Measurements from ENCODE around the gene CSAG1.
"Not testable (repeated sequence)": the region's sequence is repeated elsewhere in the genome, so short reads cannot be mapped to it uniquely, and the experiment has no call there.

The CSAG1 gene

DNA sequence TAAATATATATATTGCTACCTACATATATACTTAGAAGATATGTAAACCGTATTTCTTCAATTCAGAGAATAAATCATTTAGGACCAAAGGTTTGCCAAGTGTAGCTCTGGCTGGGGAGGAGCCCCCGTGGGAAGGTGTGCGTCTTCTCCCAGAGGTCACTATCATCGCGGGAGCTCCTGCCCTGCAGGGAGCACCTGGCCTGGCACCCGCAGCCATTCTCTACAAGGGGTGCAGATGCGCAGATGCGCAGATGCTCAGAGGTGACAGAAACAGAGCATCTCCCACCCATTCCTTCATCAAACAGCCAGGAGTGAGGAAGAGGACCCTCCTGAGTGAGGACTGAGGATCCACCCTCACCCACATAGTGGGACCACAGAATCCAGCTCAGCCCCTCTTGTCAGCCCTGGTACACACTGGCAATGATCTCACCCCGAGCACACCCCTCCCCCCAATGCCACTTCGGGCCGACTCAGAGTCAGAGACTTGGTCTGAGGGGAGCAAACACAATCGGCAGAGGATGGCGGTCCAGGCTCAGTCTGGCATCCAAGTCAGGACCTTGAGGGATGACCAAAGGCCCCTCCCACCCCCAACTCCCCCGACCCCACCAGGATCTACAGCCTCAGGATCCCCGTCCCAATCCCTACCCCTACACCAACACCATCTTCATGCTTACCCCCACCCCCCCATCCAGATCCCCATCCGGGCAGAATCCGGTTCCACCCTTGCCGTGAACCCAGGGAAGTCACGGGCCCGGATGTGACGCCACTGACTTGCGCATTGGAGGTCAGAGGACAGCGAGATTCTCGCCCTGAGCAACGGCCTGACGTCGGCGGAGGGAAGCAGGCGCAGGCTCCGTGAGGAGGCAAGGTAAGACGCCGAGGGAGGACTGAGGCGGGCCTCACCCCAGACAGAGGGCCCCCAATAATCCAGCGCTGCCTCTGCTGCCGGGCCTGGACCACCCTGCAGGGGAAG lies 19.4 kb downstream of the CSAG1 start, which contains the start of gene MAGEA2B:
MAGEA2B (plus strand) TSS at position 814 of the 973 bp plus-strand sequence. CDS start 2,479 bp downstream, outside the sequence.
- not testable (repeated sequence) for H3K36me3 Mint-ChIP-seq, H3K27me3 Mint-ChIP-seq, ATAC-seq, H3K9me3 Mint-ChIP-seq, H3K27ac Mint-ChIP-seq, H3K4me1 Mint-ChIP-seq, H3K4me3 Mint-ChIP-seq

DNA sequence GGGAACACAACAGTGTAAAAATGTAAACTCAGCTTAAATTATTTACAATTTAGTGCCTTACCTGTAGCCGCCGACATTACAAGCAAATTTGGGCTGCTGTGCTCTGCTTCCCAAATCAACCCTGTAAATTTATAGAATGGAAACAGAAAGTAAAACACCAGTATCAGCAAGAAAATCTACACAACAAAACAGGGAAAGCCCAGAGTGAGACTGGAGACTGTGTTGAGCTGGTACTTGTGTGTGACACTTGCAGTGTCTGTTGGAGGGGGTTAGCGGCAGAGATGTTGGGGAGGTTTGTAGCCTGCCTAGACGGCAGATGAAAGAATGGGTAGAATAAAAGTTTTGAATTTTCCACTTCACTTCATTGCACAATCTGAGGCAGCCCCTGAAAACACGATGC lies 20.3 kb downstream of the CSAG1 start:
- H3K9me3 Mint-ChIP-seq, H3K36me3 Mint-ChIP-seq, H3K4me3 Mint-ChIP-seq, H3K27ac Mint-ChIP-seq, H3K27me3 Mint-ChIP-seq, H3K4me1 Mint-ChIP-seq, ATAC-seq: not testable (repeated sequence)

DNA sequence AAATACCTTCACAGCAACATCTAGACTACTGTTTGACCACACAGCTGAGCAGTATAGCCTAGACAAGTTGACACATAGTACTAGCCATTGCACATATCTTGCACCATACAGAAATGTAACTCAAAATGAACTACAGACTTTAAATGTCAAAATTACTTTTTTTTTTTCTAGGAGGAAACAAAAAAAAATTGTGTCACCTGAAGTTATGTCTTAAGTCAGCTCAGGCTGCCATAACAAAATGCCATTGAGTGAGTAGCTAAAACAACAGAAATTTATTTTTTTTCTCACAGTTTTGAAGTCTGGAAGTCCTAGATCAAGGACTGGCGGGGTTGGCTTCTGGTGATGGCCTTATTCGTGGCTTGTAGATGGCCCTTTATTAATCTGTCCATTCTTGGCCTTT lies 24.3 kb downstream of the CSAG1 start, which contains the start of gene CSAG2:
CSAG2 (minus strand) TSS at position 101 of the 400 bp plus-strand sequence. CDS start 161 bp downstream, outside the sequence.
- not testable (repeated sequence) for H3K4me1 Mint-ChIP-seq, ATAC-seq, H3K36me3 Mint-ChIP-seq, H3K9me3 Mint-ChIP-seq, H3K27ac Mint-ChIP-seq, H3K27me3 Mint-ChIP-seq, H3K4me3 Mint-ChIP-seq

DNA sequence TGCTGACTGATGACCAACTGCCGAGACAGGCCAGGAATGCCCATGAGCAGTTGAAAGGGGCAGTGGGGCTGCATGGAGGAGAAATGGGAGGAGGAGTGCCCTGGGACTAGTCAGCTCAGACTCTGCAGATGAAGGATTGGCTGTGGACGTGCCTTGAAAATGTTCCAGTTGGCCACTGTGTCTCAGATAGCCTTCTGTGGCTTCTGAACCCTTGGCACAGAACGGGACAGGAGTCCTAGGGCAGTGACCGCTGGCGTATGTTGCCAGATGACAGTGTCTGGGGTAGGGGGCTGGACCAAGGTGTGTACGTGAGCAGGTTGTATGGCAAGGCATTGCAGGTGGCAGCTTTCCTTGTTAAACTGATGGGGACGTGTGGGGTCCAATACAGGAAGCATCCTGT lies 27.0 kb downstream of the CSAG1 start:
- not testable (repeated sequence) for H3K4me3 Mint-ChIP-seq, H3K9me3 Mint-ChIP-seq, H3K4me1 Mint-ChIP-seq, H3K27ac Mint-ChIP-seq, ATAC-seq, H3K27me3 Mint-ChIP-seq, H3K36me3 Mint-ChIP-seq

DNA sequence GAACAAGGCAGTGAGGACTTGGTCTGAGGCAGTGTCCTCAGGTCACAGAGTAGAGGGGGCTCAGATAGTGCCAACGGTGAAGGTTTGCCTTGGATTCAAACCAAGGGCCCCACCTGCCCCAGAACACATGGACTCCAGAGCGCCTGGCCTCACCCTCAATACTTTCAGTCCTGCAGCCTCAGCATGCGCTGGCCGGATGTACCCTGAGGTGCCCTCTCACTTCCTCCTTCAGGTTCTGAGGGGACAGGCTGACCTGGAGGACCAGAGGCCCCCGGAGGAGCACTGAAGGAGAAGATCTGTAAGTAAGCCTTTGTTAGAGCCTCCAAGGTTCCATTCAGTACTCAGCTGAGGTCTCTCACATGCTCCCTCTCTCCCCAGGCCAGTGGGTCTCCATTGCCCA lies 33.1 kb downstream of the CSAG1 start:
- H3K4me1 Mint-ChIP-seq, H3K36me3 Mint-ChIP-seq, H3K27me3 Mint-ChIP-seq, H3K4me3 Mint-ChIP-seq, H3K27ac Mint-ChIP-seq, H3K9me3 Mint-ChIP-seq, ATAC-seq: not testable (repeated sequence)

DNA sequence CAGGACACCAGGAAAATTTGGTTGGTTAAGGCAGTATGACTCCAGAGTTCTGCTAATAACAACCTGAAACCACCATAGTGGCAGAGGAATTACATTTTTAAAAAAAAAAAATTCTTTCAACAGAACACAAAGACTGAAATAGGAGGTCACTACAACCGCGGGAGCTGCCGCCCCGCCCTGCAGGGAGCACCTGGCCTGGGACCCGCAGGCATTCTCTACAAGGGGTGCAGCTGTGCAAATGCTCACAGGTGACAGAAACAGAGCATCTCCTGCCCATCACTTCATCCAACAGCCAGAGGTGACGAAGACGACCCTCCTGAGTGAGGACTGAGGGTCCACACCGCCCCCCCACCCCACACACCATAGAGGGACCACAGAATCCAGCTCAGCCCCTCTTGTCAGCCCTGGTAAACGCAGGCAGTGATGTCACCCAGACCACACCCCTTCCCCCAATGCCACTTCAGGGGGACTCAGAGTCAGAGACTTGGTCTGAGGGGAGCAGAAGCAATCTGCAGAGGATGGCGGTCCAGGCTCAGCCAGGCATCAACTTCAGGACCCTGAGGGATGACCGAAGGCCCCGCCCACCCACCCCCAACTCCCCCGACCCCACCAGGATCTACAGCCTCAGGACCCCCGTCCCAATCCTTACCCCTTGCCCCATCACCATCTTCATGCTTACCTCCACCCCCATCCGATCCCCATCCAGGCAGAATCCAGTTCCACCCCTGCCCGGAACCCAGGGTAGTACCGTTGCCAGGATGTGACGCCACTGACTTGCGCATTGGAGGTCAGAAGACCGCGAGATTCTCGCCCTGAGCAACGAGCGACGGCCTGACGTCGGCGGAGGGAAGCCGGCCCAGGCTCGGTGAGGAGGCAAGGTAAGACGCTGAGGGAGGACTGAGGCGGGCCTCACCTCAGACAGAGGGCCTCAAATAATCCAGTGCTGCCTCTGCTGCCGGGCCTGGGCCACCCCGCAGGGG lies 35.3 kb downstream of the CSAG1 start, which contains the start of gene MAGEA3:
MAGEA3 (plus strand) TSS at position 843 of the 980 bp plus-strand sequence. CDS start 2,039 bp downstream, outside the sequence.
- H3K27me3 Mint-ChIP-seq, H3K9me3 Mint-ChIP-seq, ATAC-seq, H3K27ac Mint-ChIP-seq, H3K36me3 Mint-ChIP-seq, H3K4me1 Mint-ChIP-seq, H3K4me3 Mint-ChIP-seq: not testable (repeated sequence)

DNA sequence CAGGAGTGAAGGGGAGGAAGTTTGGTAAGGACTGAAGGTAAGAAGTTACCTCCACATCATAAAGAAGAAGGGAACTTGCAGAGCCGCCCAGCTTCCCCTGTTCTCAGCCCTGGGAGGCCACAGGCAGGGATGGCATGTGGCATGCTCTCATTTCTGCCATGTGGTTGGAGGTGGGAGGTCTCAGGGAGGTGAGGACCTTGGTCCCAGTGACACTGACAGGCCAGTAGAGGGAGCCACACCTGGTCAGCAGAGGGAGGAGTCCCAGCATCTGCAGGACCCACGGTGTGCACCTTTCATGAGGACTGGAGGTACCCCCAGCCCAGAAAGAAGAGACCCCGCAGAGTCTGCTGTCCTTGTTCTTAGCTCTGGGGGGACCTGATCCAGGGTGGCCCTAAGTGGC lies 52.5 kb downstream of the CSAG1 start:
- not testable (repeated sequence) for H3K4me1 Mint-ChIP-seq, H3K9me3 Mint-ChIP-seq, H3K27ac Mint-ChIP-seq, H3K4me3 Mint-ChIP-seq, H3K27me3 Mint-ChIP-seq, H3K36me3 Mint-ChIP-seq
- peak; percentile 43 for ATAC-seq
